PC-9 (cell line): ENCODE data around the gene GLDN. TPM values are rescaled to one million over a fixed set of nuclear protein-coding genes. Genes with fewer than 3 reads are reported as not detected.

Source experiments
- BruUV-seq: library from RNA; stranded (reverse); fragments of 400-500 nt; replicated peaks from 2 replicates; lab custom pipeline; 2021; lab: Mats Ljungman, UMichigan
- CTCF ChIA-PET: fragments of 300-600 bp; sonication (Branson Sonifier 250); formaldehyde crosslinking; loops from one replicate; lab custom pipeline; 2022; ENCODE audit warnings: antibody characterized with exemption; lab: Charles Lee
- POLR2A ChIA-PET: fragments of 300-600 bp; sonication (Branson Sonifier 250); formaldehyde crosslinking; loops from one replicate; lab custom pipeline; 2022; ENCODE audit warnings: antibody characterized with exemption; ENCODE audit not compliant: unreplicated experiment; lab: Charles Lee
- DNase-seq, 2 experiments: peaks; one replicate each; pipeline versions ENCODE4 v3.0.0 to v3.0.0-alpha.2; 2015 to 2022; ENCODE audit warnings: mixed read lengths in 1 of 2
- H2AFZ ChIP-seq: fragments of 200-600 bp; sonication (generic); 2 replicates; pipeline ENCODE4 v1.8.1; 2017; ENCODE audit warnings: antibody characterized with exemption
- H3F3A ChIP-seq: fragments of 200-600 bp; sonication (generic); 2 replicates; pipeline ENCODE4 v1.8.1; 2017; ENCODE audit warnings: antibody characterized with exemption, mild to moderate bottlenecking, low read depth; ENCODE audit not compliant: insufficient read depth
- H3K27ac ChIP-seq: fragments of 200-600 bp; sonication (generic); 2 replicates; pipeline ENCODE4 v1.6.1; 2016; ENCODE audit warnings: mixed run types
- H3K27me3 ChIP-seq: fragments of 200-600 bp; sonication (generic); 2 replicates; pipeline ENCODE4 v1.6.1; 2016; ENCODE audit warnings: low read depth, mixed run types; ENCODE audit not compliant: insufficient read depth
- H3K36me3 ChIP-seq: fragments of 200-600 bp; sonication (generic); 2 replicates; pipeline ENCODE4 v1.6.1; 2016; ENCODE audit warnings: low read depth, mixed run types
- H3K4me1 ChIP-seq: fragments of 200-600 bp; sonication (generic); replicated peaks from 2 replicates; pipeline ENCODE4 v1.6.1; 2016; ENCODE audit warnings: mixed run types; ENCODE audit not compliant: insufficient read depth
- H3K4me2 ChIP-seq: fragments of 200-600 bp; sonication (generic); 2 replicates; pipeline ENCODE4 v1.6.1; 2017; ENCODE audit warnings: mixed run types
- H3K4me3 ChIP-seq: fragments of 200-600 bp; sonication (generic); 2 replicates; pipeline ENCODE4 v1.6.1; 2016; ENCODE audit warnings: mixed run types
- H3K79me2 ChIP-seq: fragments of 200-600 bp; sonication (generic); 2 replicates; pipeline ENCODE4 v1.6.1; 2017; ENCODE audit warnings: low read depth, mixed run types
- H3K9me2 ChIP-seq: fragments of 200-600 bp; sonication (generic); 2 replicates; pipeline ENCODE4 v1.8.1; 2017; ENCODE audit warnings: mild to moderate bottlenecking; ENCODE audit not compliant: insufficient read depth
- H3K9me3 ChIP-seq: fragments of 200-600 bp; sonication (generic); 2 replicates; pipeline ENCODE4 v1.8.1; 2016; ENCODE audit warnings: low read depth; ENCODE audit not compliant: insufficient read depth
- H4K20me1 ChIP-seq: fragments of 200-600 bp; sonication (generic); 2 replicates; pipeline ENCODE4 v1.8.1; 2017; ENCODE audit not compliant: insufficient read depth
- CTCF ChIP-seq: fragments of 200-600 bp; sonication (generic); conservative IDR thresholded peaks from 2 replicates; pipeline ENCODE4 v1.6.1; 2017; ENCODE audit warnings: mixed run types, antibody characterized with exemption, mild to moderate bottlenecking, moderate library complexity
- EZH2 ChIP-seq: fragments of 200-600 bp; sonication (generic); IDR thresholded peaks from 2 replicates; pipeline ENCODE4 v1.8.0; 2017; ENCODE audit warnings: antibody characterized with exemption, low read depth
- intact Hi-C: fragments of 100-400 bp; cut with micrococcal nuclease; formaldehyde crosslinking; loops from one replicate; pipeline ENCODE4 v1.10.0; 2022; ENCODE audit not compliant: unreplicated experiment
- total RNA-seq: library from RNA; stranded (reverse); gene quantifications from 2 replicates; pipeline ENCODE4 v1.2.3, GENCODE V29; 2021

Gene GLDN
- total RNA-seq, 1 experiment from 2014 or later = not detected

GRCh38 chr15:51368751-51369450, 27.4 kb downstream of the GLDN start:
- H3K36me3 ChIP-seq = no peaks in the 10 kb centered on the region
- no peaks in the 10 kb centered on the region for H3K79me2 ChIP-seq
- no peaks in the 10 kb centered on the region for H4K20me1 ChIP-seq
- TF ChIP-seq CTCF (no peak), EZH2 (no peak)
- DNase-seq = peak in 1 of 2 experiments; percentile 59
- ChIA-PET CTCF (interaction anchor here (1.1 kb wide), 1 partner anchor 206 kb away, joined by 3 read pairs; no protein-coding TSS in a partner anchor), POLR2A (no interaction called here)
- H3K27ac ChIP-seq = no peak overlapping the region
- H2AFZ ChIP-seq = no peak overlapping the region
- H3K27me3 ChIP-seq = no peaks in the 10 kb centered on the region
- intact Hi-C loops = no loop called here
- no TSS peak for BruUV-seq
- no peak overlapping the region for H3K4me2 ChIP-seq
- no peaks in the 10 kb centered on the region for H3K9me2 ChIP-seq
- H3K9me3 ChIP-seq = no peaks in the 10 kb centered on the region
- no peaks in the 10 kb centered on the region for H3F3A ChIP-seq
- peaks cover 10% of the 10 kb centered on the region for H3K4me1 ChIP-seq
- H3K4me3 ChIP-seq = no peak overlapping the region

GRCh38 chr15:51369451-51369761, 28.0 kb downstream of the GLDN start:
- no peaks in the 10 kb centered on the region for H3K9me3 ChIP-seq
- no peak overlapping the region for H3K4me2 ChIP-seq
- intact Hi-C loops = no loop called here
- H3K9me2 ChIP-seq = no peaks in the 10 kb centered on the region
- no peak for TF ChIP-seq CTCF
- no peaks in the 10 kb centered on the region for H4K20me1 ChIP-seq
- no TSS peak for BruUV-seq
- POLR2A ChIA-PET = no interaction called here
- no peak overlapping the region for H2AFZ ChIP-seq
- no peaks in the 10 kb centered on the region for H3F3A ChIP-seq
- no peak overlapping the region for H3K27ac ChIP-seq
- DNase-seq = no peak
- no peaks in the 10 kb centered on the region for H3K36me3 ChIP-seq
- H3K4me3 ChIP-seq = no peak overlapping the region
- peaks cover 10% of the 10 kb centered on the region for H3K4me1 ChIP-seq
- CTCF ChIA-PET = no interaction called here
- no peaks in the 10 kb centered on the region for H3K79me2 ChIP-seq
- no peaks in the 10 kb centered on the region for H3K27me3 ChIP-seq

- intact Hi-C loops = no loop called here
- Histone ChIP-seq H3K79me2 (no peaks in the 10 kb centered on the region), H3K9me2 (no peaks in the 10 kb centered on the region), H3K4me1 (peaks cover 10% of the 10 kb centered on the region), H3F3A (no peaks in the 10 kb centered on the region), H3K27me3 (no peaks in the 10 kb centered on the region), H3K27ac (no peak overlapping the region), H3K36me3 (no peaks in the 10 kb centered on the region), H4K20me1 (no peaks in the 10 kb centered on the region), H3K9me3 (no peaks in the 10 kb centered on the region), H3K4me2 (no peak overlapping the region), H3K4me3 (no peak overlapping the region), H2AFZ (no peak overlapping the region)
- DNase-seq = no peak
- POLR2A ChIA-PET = no interaction called here
- CTCF ChIA-PET = no interaction called here
- no TSS peak for BruUV-seq
- TF ChIP-seq EZH2 = no peak
- no peak for TF ChIP-seq CTCF
These were observed 29.8 kb downstream of the GLDN start for GRCh38 chr15:51371266-51371665.
